HK-2 (cell line): ENCODE data around the gene TESK1.
A peak's percentile ranks its signal among the peaks of the same experiment; 100 is the strongest.

ENCODE experiments used
- DNase-seq: peaks from one replicate; pipeline ENCODE4 v3.0.0-alpha.2; 2018; ENCODE audit not compliant: unreplicated experiment

The TESK1 gene

GRCh38 chr9:35604578-35605350 is at the start of gene TESK1:
Gene TESK1, plus strand, starts transcription at chr9:35605262. Its CDS starts 358 bp downstream, at chr9:35605620.
- peak; percentile 68 for DNase-seq

DNA sequence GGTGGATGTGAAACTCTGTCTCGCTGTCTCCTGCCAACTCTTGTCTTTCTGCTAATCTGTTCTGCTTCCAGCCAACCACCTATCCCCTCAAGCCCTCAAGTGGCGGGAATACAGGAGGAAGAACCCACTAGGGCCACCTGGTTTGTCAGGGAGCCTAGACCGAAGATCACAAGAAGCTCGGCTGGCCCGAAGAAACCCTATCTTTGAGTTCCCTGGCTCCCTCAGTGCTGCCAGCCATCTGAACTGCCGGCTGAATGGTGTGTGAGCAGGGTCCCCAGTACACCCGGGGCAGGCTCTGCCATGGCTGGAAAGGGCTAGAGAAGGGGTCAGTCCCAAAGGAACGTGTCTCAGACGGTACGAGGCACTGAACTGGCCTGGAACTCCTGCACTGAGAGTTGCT is 49.2 kb upstream of the TESK1 start:
- DNase-seq, result no peak

- DNase-seq, result no peak
Measured at GRCh38 chr9:35556776-35557175, 48.3 kb upstream of the TESK1 start.

DNA sequence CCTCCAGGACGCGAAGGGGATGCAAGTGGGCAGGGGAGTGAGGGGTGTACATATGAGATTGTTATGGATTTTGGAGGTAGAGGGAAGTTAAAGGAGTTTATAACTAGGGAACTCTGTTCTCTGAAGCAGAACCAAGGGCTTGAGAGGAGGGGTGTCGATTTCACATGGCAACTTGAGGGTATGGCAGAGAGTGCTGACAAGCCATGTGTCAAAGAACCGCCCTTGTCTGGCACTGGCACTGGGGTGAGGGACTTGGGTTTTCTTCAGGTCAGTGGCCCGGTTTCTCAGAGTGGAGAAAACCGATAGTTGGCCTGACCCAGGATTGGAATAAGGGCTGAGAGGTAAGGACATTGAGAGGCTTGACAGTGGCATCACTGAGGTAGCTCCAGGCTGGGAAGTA is 47.7 kb upstream of the TESK1 start:
- no peak for DNase-seq

DNA sequence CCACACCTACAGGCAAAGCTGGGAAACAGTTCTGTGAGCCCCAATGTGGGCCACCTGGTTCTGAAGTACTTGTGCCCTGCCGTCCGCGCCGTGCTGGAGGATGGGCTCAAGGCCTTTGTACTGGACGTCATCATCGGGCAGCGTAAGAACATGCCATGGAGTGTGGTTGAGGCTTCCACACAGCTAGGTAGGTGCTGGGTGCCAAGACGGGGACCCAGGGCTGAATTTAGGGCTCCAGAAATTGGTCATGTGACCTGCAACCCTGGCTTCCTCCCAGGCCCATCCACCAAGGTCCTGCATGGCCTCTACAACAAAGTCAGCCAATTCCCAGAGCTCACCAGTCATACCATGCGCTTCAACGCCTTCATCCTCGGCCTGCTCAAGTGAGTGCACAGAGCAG is 46.9 kb upstream of the TESK1 start:
- DNase-seq, result no peak

DNA sequence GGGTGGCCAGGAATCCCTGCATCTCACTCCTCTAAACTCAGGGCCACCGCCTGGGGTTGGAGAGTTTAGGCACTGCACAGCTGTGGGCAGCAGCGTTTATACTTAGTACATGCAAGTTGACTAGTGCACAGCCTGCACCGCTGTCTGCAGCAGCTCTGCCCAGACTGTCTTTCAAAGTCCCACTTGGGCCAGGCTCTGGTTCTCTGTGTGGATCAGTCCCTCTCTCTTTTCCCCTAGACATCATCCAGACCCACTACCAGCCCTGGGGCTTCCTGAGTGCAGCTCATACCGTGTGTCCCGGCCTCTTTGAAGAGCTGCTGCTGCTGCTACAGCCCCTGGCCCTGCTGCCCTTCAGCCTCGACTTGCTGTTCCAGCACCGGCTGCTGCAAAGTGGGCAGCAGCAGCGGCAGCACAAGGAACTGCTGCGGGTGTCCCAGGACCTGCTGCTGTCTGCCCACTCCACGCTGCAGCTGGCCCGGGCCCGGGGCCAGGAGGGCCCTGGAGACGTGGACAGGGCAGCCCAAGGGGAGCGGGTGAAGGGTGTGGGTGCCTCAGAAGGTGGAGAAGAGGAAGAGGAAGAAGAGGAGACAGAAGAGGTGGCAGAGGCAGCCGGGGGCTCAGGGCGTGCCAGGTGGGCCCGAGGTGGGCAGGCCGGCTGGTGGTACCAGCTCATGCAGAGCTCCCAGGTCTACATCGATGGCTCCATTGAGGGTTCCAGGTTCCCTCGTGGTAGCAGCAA is 45.1 kb upstream of the TESK1 start:
- no peak for DNase-seq

- no peak for DNase-seq
Measured at GRCh38 chr9:35560625-35561337, 44.3 kb upstream of the TESK1 start.

GRCh38 chr9:35561468-35562261 is 43.4 kb upstream of the TESK1 start:
- DNase-seq, result no peak

DNA sequence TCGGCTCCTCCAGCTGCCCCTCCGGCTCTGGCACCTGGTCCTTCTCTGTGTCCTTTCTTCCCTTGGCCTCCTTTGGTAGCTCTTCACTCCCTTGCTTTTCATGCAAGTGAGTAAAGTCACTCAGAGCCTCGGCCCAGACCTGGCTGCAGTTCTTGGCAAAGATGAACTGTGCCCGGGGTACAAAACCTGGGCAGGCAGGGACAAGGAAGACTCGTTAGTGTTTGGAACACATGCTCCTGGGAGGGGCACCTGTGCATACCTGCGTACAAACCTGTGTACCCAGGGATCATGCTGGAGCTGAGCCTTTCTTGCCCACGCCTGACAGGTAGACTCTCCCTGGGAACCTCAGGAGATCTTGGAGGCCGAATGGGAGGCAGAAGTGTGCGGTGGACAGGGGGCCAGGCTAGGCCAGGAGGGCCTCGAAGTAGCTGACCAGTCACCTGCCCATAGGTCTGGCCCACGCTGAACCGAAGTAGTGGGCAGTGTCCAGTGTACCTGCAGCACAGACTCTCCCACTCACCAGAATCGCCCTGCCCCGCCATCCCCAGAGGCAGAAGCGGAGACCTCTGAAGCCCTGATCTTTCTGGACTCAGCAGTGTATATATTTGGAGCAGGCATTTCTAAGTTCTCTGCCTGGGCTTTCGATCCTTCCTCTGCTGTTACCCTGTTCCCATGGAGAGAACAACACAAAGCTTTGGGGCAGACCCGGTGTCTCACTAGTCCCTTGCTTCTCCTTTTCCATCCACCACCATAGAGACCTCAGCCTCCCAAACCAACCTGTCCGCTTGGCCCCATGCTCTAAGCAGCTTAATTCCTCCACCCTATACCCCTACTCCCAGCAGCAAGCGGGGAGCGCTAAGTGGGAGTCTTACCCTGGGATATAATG is 41.9 kb upstream of the TESK1 start:
- DNase-seq, result no peak

GRCh38 chr9:35563791-35564197 is 41.3 kb upstream of the TESK1 start:
- no peak for DNase-seq

DNA sequence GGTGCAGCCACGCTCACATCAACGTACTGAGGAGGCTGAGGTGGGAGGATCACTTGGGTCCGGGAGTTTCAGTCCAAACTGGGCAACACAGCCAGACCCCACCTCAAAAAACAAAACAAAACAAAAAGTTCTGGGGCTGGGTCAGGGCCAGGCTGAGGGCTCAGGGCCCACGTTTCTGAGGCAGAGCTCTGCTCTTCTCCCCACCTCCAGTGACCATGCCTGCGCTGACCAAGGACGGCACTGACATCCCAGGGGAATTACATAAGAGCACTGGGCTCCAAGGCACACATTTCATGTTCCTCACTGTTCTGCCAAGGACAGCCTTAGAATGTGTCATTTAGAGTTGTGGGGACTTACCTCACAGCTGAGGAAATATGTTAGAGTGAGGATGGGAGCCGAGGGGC is 40.4 kb upstream of the TESK1 start:
- DNase-seq, result no peak

DNA sequence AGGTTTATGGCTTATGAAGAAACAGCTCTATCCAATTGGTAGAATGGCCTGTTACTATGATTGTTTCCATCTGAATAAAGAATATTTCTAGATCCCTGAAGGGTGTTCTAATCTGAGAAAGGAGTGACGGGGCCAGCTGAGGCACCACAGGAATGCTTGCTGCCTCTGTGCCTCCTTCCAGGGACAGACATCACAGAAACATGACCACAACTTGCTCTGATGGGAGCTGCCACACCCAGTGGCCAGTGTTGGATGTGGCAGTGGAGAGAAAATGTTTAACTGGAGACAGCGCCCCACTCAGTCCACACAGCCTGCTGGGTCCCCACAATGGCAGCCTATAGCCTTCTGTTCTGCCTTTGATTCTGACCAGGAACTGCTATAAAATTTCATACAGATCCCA is 38.6 kb upstream of the TESK1 start:
- DNase-seq, result no peak

- DNase-seq, result no peak
Measured at GRCh38 chr9:35568196-35568595, 36.9 kb upstream of the TESK1 start.

- DNase-seq, result no peak
Measured at GRCh38 chr9:35569206-35569605, 35.9 kb upstream of the TESK1 start.

DNA sequence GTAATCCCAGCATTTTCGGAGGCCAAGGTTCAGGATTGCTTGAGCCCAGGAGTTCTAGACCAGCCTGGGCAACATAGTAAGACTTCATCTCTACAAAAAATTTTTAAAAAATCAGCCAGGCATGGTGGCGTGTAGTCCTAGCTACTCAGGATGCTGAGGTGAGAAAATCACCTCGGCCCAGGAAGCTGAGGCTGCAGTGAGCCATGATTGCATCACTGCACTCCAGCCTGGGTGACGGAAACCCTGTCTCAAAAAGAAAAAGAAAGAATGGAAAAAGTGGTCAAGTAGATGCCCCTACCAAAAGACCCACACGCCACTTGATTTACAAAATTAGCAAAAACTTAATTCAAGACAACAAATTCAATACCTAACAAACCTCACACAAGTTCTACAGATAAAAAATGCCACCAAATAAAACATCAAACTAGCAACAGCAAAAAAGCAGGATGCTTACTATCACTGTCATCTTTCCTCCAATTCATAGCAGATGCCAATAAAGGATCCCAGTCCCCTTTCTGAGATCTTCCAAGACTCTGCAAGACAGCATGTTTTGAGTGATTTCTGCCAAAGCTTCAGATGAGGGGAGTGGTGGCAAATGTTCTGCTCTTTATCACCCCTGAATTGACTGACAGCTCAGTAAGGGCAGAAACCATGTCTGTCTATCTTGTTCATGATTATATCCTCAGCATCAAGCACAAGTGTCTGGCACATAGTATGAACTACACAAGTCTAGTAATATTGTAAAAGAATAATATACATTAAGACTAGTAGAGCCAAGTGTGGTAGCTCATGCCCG is 34.2 kb upstream of the TESK1 start:
- DNase-seq, result no peak

DNA sequence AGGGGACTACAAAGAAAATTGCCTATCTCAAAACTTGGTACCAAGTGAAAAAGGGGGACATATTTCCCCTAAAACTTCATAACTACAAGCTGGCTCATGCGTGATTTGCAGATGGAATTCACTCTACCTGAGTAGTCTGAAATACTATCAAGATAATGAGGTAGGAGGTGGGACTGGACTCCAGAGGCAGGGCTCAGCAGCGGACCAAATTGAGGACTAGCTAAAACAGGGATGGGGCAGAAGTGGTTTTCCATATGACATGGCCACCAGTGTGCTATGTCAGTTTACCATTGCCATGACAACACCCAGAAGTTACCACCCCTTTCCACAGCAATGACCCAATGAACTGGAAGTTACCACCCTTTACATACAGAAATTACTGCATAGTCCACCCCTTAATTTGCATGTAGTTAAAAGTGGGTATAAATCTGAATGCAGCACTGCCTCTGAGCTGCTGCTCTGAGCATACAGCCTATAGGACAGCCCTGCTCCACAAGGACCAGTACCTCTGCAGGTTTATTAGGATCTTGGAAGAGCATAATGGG is 30.4 kb upstream of the TESK1 start:
- no peak for DNase-seq

- DNase-seq, result no peak
Measured at GRCh38 chr9:35575478-35575877, 29.6 kb upstream of the TESK1 start.

DNA sequence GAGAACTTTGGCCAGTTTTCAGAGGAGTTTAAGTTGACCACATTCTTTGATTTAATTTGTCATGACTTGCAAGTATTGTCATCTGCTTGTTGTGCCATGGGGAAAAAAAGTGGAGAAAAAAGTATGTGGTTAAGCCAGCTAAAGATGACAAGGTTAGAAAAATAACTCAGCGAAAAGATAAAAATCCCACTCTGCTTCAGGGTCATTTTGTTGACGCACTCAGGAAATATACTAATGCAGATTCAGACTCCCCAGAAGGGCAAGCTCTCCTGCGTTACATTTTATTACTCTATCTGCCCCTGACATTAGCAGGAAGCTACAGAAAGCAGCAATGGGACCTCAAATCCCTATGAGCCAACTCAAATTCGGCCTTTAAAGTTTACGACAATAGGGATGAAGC is 27.6 kb upstream of the TESK1 start:
- no peak for DNase-seq

- DNase-seq, result no peak
Measured at GRCh38 chr9:35579130-35579529, 25.9 kb upstream of the TESK1 start.
